ENCODE data around the gene TYK2.
"Not testable (repeated sequence)": the region's sequence is repeated elsewhere in the genome, so short reads cannot be mapped to it uniquely, and the experiment has no call there.

The TYK2 gene

GRCh38 chr19:10339380-10339960 lies 40.9 kb downstream of the TYK2 start, which contains the start of gene ICAM3:
TSS of gene ICAM3 (minus strand) at chr19:10339624. CDS start at chr19:10339614, 10 bp downstream.
- Histone ChIP-seq H3K4me1 (ENCODE audit: low read length) (peaks cover 26% of the 10 kb centered on the region), H3K9ac (ENCODE audit: low read length) (peak within 1 kb of the TSS; percentile 77), H3K9me3 (ENCODE audit: insufficient read depth, low read length) (no peaks in the 10 kb centered on the region), H3K79me2 (ENCODE audit: low read length) (peaks cover 13% of the 10 kb centered on the region), H2AFZ (ENCODE audit: low read depth, low read length) (peak within 1 kb of the TSS; percentile 43), H3K27ac (ENCODE audit: low read length) (peak within 1 kb of the TSS; percentile 47), H3K36me3 (replicated peaks; ENCODE audit: low read depth, low read length) (peaks cover 12% of the 10 kb centered on the region), H3K27me3 (ENCODE audit: low read depth, low read length) (no peaks in the 10 kb centered on the region), H3K4me3 (ENCODE audit: low read length) (peak within 1 kb of the TSS; percentile 78), H4K20me1 (ENCODE audit: insufficient read depth, low read length) (no peaks in the 10 kb centered on the region), H3K4me2 (ENCODE audit: low read length) (peak within 1 kb of the TSS; percentile 98)
- no peak for TF ChIP-seq EZH2phosphoT487 (IDR thresholded peaks at IDR 0.05; ENCODE audit: low read depth)

GRCh38 chr19:10338940-10339339 lies 41.4 kb downstream of the TYK2 start:
- Histone ChIP-seq H3K79me2 (ENCODE audit: low read length) (peaks cover 18% of the 10 kb centered on the region), H3K9me3 (ENCODE audit: insufficient read depth, low read length) (no peaks in the 10 kb centered on the region), H3K4me2 (ENCODE audit: low read length) (peak overlapping the region; percentile 98), H3K36me3 (replicated peaks; ENCODE audit: low read depth, low read length) (peaks cover 17% of the 10 kb centered on the region), H3K27me3 (ENCODE audit: low read depth, low read length) (no peaks in the 10 kb centered on the region), H3K27ac (ENCODE audit: low read length) (peak overlapping the region; percentile 47), H3K4me3 (ENCODE audit: low read length) (peak overlapping the region; percentile 78), H2AFZ (ENCODE audit: low read depth, low read length) (peak overlapping the region; percentile 43), H3K9ac (ENCODE audit: low read length) (peak overlapping the region; percentile 77), H3K4me1 (ENCODE audit: low read length) (peaks cover 31% of the 10 kb centered on the region), H4K20me1 (ENCODE audit: insufficient read depth, low read length) (no peaks in the 10 kb centered on the region)
- TF ChIP-seq EZH2phosphoT487 (IDR thresholded peaks at IDR 0.05; ENCODE audit: low read depth) (no peak), CTCF (IDR thresholded peaks at IDR 0.05; ENCODE audit: low read depth, low read length) (no peak)

GRCh38 chr19:10336725-10337124 lies 43.6 kb downstream of the TYK2 start:
- H3K27me3 ChIP-seq (ENCODE audit: low read depth, low read length); H2AFZ ChIP-seq (ENCODE audit: low read depth, low read length); H3K4me3 ChIP-seq (ENCODE audit: low read length); H3K4me2 ChIP-seq (ENCODE audit: low read length); H3K27ac ChIP-seq (ENCODE audit: low read length); H3K9ac ChIP-seq (ENCODE audit: low read length); H3K9me3 ChIP-seq (ENCODE audit: insufficient read depth, low read length): not testable (repeated sequence)
- Histone ChIP-seq H3K79me2 (ENCODE audit: low read length) (peaks cover 33% of the 10 kb centered on the region), H4K20me1 (ENCODE audit: insufficient read depth, low read length) (peaks cover 11% of the 10 kb centered on the region), H3K4me1 (ENCODE audit: low read length) (peaks cover 41% of the 10 kb centered on the region), H3K36me3 (replicated peaks; ENCODE audit: low read depth, low read length) (peaks cover 23% of the 10 kb centered on the region)

GRCh38 chr19:10335352-10335985 lies 44.9 kb downstream of the TYK2 start:
- Histone ChIP-seq H4K20me1 (ENCODE audit: insufficient read depth, low read length) (peaks cover 13% of the 10 kb centered on the region), H3K79me2 (ENCODE audit: low read length) (peaks cover 44% of the 10 kb centered on the region), H3K27me3 (ENCODE audit: low read depth, low read length) (no peaks in the 10 kb centered on the region), H3K27ac (ENCODE audit: low read length) (no peak overlapping the region), H3K4me2 (ENCODE audit: low read length) (no peak overlapping the region), H2AFZ (ENCODE audit: low read depth, low read length) (no peak overlapping the region), H3K36me3 (replicated peaks; ENCODE audit: low read depth, low read length) (peaks cover 25% of the 10 kb centered on the region), H3K4me1 (ENCODE audit: low read length) (peaks cover 41% of the 10 kb centered on the region), H3K4me3 (ENCODE audit: low read length) (no peak overlapping the region), H3K9ac (ENCODE audit: low read length) (no peak overlapping the region), H3K9me3 (ENCODE audit: insufficient read depth, low read length) (no peaks in the 10 kb centered on the region)
- no peak for TF ChIP-seq EZH2phosphoT487 (IDR thresholded peaks at IDR 0.05; ENCODE audit: low read depth)
- no peak for TF ChIP-seq CTCF (IDR thresholded peaks at IDR 0.05; ENCODE audit: low read depth, low read length)
